ENCODE data around the gene SYTL2. TPM values are rescaled to one million over a fixed set of nuclear protein-coding genes. Genes with fewer than 3 reads are reported as not detected.

SYTL2 gene
- polyA plus RNA-seq, 3 donors, result 66.2 to 103 (median 90.8) TPM

DNA sequence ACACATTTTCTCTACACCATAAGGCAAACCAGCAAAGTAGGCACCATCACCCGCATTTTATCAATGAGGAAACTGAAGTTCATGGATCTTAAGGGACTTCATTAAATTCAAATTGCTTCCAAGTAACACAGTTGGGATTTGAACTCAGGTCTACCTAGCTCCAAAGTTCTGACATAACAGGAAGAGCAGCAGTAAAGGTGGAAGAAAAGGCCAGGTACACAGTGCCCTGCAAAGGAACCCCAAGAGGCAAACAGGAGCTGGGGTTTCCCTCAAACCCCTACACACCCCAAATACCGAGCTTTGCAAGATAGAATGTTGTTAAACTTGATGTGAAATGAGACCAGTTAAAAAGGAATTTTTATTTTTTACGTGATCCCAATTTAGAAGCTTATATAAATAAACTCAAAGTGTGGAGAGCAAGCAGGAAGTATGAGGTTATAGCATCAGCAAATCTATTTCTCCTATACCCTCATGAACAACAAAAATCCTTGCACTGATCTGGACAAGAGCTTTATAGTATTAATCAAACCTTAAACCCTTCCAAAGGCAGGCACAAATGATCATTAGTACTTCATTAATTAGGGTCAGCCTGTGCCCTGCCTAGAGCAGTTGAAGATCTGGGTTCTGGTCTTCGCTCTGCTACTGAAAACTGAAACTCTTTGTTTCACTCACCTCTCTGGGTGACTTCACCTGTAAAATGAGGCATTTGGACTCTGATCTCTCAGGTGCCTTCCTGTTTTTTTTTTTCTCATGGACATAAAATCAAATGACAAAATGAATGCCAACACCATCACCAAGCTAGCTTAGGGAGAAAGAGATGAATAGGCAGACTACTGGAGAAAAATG is 36.5 kb downstream of the SYTL2 start:
- DNase-seq (ENCODE audit: extremely low read depth in 1 of 11, low read depth in 9 of 11, low spot score in 4 of 11), result no peak

DNA sequence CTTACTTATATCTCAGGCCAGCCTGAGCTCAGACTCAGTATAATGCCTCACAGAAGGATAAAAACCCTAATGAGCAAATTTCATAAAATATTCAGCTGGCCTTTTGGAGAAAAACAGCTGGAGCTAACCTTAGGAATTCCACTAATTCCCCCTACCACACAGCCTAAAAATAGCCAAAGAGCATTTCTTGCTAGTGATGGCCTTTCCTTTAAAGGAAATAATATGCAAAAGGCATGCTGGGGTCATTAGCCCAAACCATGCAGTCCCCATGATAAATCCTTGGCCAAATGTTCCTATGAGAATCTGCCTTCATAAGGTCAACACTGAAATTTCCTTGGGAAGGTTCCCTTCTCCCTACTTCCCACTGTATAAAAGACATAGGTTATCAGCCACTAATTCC is 38.2 kb downstream of the SYTL2 start:
- peak in 4 of 11 donors; percentile 29 to 73 (median 64) for DNase-seq (ENCODE audit: extremely low read depth in 1 of 11, low read depth in 9 of 11, low spot score in 4 of 11)

DNA sequence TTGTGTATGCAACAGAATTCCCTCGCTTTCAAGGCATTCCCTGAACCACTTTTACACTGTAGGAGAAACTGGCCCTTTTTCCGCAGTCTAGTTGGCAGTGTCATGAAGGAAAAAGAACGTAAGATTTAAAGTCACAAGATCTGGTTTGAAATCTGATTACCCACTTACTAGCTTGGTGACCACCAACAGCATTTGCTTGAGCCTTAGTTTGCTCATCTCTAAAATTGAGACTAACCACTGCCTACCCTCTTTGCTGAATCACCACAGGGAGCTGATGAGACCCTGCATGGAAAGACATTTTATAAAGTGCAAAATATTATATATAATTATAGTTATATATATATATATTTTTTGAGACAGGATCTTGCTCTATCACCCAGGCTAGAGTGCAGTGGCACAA is 39.4 kb downstream of the SYTL2 start:
- DNase-seq (ENCODE audit: extremely low read depth in 1 of 11, low read depth in 9 of 11, low spot score in 4 of 11), result no peak

DNA sequence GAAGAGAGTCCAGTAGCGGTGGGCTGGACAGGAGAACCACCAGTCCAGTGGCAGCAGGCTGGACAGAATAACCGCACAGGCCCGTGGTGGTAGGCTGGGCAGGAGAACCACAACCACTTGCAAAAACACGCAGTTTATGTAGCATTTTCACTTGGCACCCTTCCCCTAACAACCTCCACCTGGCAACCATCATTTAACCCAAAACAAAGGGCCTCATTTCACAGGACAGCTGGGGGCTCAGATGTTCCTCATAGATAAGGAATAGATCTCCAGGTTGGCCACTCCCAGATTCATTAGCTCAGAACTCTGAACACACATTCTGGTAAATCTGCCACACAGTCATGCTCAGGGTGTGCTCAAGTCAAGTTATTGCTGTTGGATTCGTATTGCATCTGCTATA is 41.2 kb downstream of the SYTL2 start:
- DNase-seq (ENCODE audit: extremely low read depth in 1 of 11, low read depth in 9 of 11, low spot score in 4 of 11), result no peak

DNA sequence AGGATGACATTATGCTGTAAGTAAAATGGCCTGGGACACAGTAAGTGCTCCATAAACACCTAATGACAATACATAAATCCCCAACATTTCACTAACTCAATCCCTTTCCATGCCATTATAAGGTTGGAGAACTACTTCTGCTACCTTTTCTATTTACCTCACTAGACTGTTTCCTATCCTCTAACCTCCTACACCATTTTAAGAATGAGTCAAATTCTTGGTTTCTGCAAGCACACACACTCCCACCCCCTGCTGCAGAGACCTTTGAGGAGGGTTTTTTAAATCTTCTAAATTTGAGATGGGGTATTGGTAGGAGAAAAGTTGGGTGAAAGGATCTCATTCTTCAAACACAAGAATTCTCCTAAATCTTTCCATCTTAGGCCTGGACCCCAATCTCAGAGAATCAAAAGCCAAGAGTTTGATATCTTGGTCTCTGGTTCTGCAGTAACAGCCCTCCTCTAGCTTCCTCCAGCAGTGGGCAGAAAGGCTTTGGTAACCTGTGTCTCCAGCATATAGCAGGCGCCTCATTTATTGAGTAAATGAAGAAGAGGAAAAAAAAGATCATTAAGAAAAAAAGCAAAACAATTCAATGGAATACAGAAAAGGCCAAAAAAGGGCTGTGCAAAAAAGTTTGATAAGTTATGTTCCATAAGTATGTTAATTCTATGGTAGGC is 42.3 kb downstream of the SYTL2 start:
- no peak for DNase-seq (ENCODE audit: extremely low read depth in 1 of 11, low read depth in 9 of 11, low spot score in 4 of 11)

DNA sequence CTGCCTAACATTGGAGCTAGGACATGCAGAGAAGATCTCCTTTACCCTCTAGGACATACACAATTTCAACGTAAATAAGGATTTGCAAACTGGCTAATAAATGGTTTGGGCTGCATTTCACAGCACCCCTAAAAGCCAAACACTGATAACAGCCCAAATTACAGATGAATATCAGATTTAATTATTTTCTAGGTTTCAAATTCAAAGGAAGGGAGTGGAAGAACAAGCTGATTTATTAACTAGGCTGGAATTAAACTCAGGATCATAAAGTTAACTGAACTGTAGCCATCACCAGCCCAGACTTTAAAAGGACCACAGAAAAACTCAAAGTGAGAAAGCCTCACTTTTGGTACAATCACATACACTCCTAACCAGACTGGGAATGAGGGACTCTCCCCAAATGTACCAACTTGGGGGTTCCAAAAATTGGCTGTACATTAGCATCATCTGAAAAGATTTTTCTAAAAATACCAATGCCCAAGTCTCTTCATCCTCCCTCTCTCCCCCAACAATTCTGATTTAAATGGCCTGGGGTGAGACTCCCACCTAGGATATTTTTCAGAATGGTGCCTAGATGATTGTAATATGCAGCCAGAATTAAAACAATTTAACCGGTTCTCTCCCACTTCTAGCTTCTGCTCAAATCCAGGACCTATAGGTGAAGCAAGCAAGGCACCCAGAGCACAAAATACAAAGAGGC is 43.5 kb downstream of the SYTL2 start:
- DNase-seq (ENCODE audit: extremely low read depth in 1 of 11, low read depth in 9 of 11, low spot score in 4 of 11), result peak in 5 of 11 donors; percentile 28 to 69 (median 58)

DNA sequence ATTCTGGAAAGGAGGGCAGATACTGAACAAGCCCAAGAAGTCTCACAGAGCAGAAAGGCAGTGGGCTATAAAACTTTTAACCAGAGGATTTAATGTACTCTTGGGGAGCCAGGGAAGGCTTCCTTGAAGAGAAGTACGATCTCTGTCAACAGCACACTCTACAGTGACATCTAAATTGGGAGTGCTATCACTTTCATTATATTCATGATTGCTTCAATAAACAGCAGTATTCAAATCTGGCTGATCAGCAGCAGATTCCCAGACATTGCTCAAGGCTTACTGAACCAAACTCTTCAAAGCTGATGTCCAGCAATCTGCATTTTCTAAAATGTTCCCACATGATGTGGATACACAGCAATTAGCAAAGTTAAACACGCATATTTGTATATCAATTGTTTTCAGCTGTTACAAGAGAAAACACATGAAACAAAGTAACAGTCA is 44.2 kb downstream of the SYTL2 start:
- peak in 1 of 11 donors; percentile 18 for DNase-seq (ENCODE audit: extremely low read depth in 1 of 11, low read depth in 9 of 11, low spot score in 4 of 11)

DNA sequence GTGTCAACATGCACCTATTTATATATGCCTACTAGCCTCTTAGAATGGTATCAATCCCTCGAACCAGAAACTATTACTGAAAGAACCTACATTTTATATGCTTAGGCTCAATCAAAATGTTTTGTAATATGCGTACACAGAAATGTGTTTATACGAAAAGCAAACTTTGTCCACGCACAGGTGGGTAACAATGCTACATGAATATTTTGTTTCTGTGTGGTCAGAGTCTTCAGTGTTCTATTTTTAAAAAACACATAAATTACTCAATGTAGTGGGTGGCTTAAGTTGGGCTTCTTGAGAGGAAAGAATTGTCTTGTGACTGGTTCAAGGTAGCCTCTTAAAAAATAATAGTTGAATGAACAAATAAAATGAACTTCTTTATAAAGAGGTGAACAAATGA is 46.1 kb downstream of the SYTL2 start:
- DNase-seq (ENCODE audit: extremely low read depth in 1 of 11, low read depth in 9 of 11, low spot score in 4 of 11), result no peak

DNA sequence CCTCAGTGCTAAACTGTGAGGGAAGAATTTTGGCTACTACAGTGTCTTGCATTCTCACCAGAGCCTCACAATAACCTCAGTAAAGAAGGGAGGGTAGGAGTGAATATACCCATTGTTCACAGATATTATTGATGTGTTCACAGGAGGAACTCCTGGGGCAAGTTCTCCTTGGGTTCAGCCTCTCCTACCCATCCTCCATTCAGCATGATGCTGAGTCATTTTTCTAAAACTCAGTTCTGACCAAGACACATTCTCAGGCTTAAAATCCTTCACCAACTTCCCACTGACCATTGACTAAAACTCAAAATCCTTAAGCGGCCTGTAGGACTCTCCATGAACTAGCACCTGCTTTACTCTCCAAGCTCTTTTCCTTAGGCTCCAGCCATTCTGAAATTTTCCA is 48.7 kb downstream of the SYTL2 start:
- no peak for DNase-seq (ENCODE audit: extremely low read depth in 1 of 11, low read depth in 9 of 11, low spot score in 4 of 11)

DNA sequence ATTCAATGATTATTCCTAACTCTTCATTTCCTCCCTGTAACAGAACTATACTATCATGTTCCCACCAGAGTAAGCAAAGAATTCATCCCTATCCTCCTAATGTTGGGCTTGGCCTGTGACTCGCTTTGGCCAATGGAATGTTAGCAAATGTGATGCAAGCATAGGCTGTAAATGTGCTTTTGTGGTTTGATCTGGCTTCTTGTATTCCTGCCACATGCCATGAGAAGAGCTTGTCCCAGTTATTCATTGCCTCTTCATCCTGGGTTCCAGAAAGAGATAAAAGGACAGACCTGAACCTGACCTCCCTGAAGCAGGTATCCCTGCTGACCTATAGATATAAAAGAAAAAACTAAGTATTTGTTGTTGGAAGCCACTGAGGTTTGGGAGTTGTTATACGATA is 51.0 kb downstream of the SYTL2 start:
- DNase-seq (ENCODE audit: extremely low read depth in 1 of 11, low read depth in 9 of 11, low spot score in 4 of 11), result peak in 5 of 11 donors; percentile 33 to 55 (median 47)

DNA sequence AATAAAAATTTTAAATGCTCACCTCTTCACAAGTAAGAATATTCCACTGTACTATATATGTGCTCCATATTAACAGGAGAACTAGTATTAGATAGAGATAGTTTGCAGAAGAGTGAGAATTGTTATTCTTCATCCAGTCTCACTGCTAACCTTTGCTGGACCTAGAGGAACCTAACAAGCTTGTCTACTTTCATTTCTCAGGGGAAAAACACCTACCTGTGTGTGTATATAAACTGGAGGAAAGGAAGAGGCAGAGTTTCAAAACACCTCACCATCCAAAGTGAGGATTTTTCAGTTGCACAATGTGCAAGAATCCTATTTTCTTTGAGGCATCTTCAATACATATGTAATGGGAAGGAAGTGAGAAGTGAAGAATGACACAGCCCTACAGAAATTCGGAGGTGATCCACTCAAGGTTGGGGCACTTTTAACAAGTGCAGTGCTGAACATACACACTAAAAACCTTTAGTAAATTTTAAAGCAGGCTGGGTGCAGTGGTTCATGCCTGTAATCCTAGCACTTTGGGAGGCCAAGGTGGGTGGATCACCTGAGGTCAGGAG is 52.4 kb downstream of the SYTL2 start:
- no peak for DNase-seq (ENCODE audit: extremely low read depth in 1 of 11, low read depth in 9 of 11, low spot score in 4 of 11)

DNA sequence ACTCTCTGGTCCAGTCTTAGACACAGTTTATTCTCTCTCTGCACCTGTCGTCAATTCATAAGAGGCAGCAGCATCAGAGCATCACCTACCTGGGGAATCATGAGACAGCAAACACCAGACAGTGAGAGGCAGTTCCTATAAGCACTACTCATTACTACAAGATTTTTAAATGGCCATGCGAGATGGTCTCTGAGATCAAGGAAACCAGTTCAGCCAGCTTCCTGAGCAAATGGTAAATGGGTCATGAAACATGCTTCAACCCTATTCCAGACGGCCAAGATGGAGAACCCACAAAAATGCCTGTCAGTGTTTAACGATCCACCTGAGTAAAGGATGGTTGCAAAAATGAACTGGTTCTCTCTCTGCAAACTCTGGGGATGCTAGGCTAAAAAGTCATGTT is 52.9 kb downstream of the SYTL2 start:
- no peak for DNase-seq (ENCODE audit: extremely low read depth in 1 of 11, low read depth in 9 of 11, low spot score in 4 of 11)

DNA sequence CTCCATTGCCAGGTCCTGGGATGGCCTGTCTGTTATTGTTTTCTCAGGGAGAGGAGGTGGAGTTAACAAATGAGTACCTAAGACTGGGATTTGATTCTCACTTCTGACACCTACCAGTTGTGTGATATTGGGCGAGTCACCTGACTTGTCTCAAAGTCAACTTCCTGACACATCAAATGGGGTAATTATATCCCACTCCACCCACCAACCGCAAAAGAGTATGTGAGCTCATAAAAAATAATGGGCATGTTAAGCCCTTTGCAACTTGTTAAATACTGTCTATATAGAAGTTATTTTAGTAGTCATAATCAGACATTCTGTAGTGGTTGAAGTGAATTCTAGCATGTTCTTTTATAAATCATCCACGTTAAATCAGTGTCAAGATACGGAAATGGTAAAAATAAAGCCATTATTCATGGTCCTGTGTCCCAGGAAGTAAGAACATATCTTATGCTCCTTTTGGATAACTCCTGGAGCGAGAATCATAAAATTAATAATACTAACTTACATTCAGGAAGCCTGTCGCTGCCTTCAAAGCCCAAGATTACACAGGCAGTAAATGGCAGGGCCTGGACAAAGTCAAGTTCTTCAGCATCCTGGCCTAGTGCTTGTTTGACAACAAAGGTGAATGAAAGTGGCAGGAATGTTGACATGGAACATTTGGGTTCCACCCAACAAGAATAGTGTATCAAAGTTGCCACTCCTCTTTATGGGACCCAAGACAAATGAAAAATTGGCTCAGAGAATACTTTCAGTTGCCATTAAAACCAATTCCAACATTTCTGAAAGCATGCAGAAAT is 54.3 kb downstream of the SYTL2 start:
- DNase-seq (ENCODE audit: extremely low read depth in 1 of 11, low read depth in 9 of 11, low spot score in 4 of 11), result no peak

DNA sequence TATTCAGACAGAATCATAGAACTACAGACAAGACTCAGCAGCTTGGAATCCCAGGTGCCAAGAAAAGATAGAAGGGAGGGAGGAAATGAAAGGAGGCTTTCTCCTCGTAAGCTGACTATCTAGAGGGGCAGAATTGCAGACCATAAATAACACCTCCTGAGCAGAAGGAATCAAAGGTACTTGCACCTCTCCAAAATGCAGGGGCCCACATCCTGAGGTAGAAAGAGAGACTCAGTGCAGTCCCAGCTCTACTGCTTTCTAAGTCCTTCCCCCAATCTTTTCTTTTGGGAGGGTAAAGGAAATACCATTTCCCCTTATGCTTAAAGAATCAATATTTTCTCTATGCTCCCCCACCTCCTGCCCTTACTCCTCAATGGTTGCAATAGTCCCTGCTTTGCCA is 55.2 kb downstream of the SYTL2 start:
- no peak for DNase-seq (ENCODE audit: extremely low read depth in 1 of 11, low read depth in 9 of 11, low spot score in 4 of 11)

DNA sequence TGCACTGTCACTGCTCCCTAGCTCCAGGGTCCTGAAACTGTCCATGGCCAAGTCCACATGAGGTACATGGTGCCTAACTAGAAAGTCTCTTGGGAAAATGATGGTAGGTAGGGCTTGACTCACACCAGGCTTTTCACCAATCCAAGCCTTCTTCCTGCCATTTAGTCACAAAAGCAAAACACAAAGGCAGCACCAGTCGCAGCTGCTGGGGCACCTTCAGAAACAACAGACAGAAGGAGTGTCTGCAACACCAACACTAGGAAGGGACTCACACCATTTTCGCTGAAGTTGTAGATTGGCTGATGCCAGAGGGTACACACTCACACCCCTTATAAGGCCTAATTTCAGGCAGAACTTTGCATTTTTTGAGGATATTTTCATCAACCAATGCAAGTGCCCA is 55.7 kb downstream of the SYTL2 start:
- no peak for DNase-seq (ENCODE audit: extremely low read depth in 1 of 11, low read depth in 9 of 11, low spot score in 4 of 11)

DNA sequence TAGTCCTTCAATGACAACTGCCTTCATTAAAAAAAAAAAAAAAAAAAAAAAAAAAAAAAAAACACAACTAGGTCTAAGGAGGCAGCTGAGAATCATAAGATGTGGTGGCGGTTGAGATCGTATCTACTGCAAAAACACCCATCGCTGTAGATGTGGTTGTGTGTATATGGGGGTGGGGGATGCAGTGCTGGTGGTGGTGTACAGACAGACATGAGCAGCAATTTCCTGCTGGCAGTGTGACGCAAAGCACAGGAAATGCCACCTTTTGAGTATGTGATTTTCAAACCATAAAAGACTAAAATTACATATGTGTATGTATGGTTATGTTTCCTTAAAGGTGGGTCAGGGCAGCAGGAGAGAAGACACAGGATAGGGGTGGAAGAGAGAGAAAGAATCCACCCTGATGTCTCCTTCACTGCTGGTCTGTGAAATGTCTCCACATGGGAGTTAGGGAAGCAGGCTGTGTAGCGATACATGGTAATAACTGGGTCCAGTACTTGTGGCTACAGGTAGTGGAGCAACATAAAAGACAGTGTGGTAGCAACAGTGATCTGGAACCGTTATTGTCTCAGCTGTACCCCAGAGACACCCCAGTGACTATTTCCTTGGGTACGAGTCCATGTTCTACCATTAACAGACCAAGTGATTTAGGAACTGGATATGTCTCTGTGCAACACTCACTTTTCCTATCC is 57.9 kb downstream of the SYTL2 start:
- no peak for DNase-seq (ENCODE audit: extremely low read depth in 1 of 11, low read depth in 9 of 11, low spot score in 4 of 11)

DNA sequence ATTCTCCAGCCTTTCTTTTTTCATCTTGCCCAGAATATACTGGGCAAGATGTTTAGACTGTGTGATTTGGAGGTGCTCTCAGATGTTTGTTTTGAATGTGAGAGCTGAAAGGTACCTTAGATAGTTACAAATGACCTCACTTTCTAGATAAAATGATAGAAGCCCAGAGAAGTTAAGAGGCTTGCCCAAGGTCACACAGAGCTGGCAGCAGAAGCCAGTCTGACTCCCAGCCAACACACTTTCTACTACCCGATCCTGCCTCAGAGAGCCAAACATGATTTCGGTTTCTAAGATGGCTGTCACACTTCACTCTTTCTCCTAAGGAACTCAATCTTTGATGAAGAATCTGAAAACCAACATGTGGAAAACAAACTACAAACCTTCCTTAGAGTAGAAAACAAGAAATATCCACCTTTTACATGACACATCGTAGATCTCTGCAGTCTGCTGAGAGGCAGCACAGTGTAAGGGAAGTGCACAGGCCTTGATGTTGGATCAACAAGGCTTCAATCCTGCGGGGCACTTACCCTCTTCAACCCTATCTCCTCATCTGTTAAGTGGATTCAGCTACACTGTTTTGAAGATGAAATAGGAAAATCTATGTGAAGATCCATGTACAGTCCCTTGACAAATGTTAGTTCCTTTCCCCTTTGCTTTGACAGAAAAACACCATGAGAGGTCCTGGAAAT is 58.6 kb downstream of the SYTL2 start:
- DNase-seq (ENCODE audit: extremely low read depth in 1 of 11, low read depth in 9 of 11, low spot score in 4 of 11), result no peak

DNA sequence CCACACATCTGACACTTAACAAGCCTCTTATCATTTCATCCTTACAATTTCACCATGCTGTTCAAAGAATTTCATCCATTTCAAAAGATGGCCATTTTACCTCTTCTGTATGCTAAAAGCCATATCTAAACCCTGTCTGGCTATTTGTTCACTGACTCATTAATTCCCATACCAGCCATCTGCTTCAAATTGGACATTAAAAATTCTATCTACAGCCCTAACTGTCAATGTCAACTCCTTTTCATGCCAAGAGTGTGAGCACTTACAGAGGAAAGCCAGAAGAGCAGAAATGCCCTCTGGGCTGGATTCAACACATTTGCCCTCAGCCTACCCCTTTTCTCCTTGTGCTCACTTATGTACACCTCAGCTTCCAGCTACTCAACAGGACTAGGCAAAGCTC is 59.2 kb downstream of the SYTL2 start:
- no peak for DNase-seq (ENCODE audit: extremely low read depth in 1 of 11, low read depth in 9 of 11, low spot score in 4 of 11)

All from renal cortex interstitium (tissue), 11 donors.